ENCODE measurements around the gene CCNY.

The CCNY gene

DNA sequence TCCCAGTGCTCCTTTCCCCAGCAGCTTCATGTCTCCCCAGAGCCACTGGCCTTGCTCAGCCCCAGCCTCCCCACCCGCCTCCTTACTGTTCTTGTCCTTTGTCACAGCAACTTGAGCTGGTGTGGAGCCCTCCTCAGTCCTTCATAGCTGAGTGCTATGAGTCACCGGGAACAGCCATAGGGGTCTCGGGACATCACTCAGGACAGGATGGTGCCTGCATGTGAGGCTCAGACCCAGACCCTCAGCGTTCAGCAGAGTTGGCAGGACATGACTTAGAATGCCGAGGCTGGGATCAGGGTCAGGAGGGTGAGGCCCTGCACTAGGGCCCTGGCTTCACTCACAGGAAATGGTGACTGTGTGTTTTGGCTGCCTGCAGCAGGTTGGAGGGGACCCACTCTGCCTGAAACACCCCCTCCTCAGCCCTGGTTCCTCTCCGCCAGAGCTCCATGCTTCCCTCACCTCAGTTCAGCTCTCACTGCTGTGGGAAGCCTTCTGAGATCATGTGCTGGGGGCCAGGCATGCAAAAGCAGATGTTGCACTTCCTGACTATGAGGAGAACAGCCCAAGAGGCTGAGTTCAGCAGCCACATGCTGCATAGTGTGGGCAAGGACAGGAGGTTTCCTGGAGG lies 228.1 kb downstream of the CCNY start:
- DNase-seq (ENCODE audit: extremely low spot score, insufficient read length, low read depth) (no peak), FAIRE-seq (no peak)

DNA sequence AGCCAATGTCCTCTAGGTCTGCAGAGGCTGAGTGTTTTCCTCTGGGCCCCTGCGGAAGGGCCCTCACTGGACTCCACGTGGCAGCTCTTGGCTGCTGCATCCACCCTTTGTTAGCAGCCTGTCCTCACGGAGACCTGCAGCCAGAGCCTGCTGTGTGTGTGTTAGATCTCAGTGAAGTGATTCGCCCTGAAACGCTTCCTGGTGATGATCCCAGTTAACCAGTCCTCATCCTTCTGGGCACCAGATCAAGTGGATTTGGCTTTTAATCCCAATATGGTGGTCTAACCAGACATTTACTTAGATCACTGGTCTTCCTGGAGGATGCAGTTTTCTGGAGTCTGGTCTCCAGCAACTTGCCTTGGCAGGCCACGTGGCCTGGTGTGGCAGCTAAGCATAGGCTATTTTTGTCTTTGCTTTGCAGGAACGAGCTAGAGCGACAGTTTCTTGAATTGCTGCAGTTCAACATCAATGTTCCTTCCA lies 229.3 kb downstream of the CCNY start:
- DNase-seq (ENCODE audit: extremely low spot score, insufficient read length, low read depth) (no peak), FAIRE-seq (no peak)

DNA sequence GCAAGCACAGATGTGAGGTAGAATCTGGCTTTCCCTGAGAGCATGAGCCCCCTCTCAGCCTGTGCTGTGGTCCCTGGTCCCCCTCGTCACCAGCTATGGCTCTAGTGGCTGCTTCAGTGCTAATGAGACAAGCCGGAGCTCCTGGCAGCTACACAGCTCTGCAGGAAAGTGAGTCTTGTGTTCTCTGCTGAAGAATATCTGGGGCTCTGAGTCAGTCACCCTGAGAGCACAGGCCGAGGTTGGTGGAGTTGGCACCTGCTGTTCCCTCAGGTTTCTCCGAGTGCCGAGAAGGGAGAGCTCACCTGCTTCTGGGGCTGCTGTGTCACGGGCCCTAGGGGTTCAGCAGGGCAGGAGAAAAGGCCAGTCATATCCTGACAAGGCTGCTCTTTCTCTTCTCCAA lies 231.6 kb downstream of the CCNY start:
- FAIRE-seq = no peak
- no peak for DNase-seq (ENCODE audit: extremely low spot score, insufficient read length, low read depth)

DNA sequence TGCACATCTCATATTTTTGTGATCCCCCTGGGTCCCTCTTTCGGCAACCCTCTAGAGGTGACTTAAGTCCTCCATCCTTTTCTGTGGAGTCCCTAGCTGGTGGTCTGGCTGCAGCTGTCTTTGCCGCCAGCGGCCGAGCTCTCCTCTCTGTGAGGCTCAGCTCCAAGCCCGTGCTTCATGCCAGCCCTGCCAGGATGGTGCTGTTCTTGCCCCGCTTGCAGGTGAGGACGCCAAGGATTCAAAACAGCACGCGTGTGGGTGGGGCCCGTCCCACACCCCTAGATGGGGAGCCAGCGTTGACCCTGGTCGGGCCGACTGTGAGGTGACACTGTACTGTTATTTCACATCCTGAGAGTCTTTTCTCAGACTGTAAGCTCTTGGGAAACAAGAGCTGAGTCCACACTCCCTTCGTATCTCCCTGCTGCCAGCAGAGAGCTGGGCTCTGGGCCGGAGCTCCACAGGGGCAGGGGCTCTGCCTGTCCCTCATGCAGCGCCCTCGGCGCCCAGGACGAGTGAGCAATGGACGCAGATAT lies 232.2 kb downstream of the CCNY start:
- FAIRE-seq (no peak), DNase-seq (ENCODE audit: extremely low spot score, insufficient read length, low read depth) (no peak)

DNA sequence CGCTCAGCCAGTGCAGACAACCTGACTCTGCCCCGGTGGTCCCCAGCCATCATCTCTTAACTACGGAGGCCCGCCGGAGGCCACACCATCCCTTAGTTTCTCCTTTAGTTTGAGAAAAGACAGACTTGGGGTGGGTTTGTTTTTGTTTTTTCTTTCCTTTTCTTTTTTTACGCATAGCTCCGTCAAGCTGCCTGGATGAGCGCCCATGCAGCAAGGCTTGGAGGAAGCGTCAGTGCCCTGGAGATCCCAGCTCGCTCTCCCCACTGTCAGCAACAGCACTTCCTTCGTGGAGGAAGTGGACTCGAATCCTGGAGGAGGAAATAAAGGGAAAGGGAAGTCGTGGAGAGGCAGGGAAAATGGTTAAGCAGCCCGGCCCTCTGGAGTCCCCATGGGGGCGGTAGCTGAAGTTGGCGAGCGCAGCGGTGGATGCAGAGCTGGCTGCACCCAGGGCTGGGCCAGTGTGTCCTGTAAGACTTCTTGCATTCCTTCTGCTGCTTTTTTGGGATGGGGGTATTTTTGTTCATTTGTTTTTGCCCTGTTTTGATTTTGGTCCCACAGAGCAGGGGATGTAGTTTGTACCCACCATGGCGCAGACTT lies 232.9 kb downstream of the CCNY start:
- FAIRE-seq (no peak), DNase-seq (ENCODE audit: extremely low spot score, insufficient read length, low read depth) (no peak)

DNA sequence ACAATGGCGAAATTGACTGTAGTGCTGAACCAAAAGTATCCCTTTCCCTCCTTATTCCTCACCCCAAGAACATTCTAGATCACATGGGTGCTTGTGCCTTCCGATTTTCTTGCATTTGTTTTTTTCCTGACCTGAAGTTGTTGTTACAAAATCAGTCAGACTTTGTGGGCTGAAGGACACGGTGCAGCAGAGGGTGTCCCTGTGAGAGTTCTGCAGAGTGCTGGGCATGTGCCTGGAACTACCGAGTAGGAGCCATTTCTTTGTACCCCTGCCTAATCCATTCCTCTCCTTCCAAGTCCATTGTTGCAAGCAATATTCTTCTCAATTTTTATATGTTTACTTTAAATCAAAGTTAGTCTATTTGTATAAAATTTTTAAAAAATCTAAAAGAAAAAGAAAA lies 233.5 kb downstream of the CCNY start:
- FAIRE-seq = no peak
- no peak for DNase-seq (ENCODE audit: extremely low spot score, insufficient read length, low read depth)

DNA sequence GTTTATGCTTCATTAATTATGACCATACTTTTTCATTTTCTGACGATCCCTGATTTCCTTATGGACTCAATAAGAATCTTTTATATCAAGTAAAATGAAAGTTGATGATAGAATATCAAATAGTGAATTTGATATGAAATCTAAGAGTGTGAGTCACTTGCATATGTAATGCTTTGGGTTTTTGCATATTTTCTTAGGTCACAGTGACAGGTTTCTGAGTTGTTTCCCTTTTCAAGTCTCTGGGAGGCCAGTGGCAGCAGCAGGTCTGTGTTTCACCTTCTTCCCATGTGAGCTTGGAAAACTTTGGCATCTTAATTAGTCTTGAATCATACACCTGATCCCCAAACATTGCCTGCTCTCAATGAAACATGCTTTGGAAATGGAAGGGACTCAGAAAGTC lies 234.1 kb downstream of the CCNY start:
- no peak for FAIRE-seq
- DNase-seq (ENCODE audit: extremely low spot score, insufficient read length, low read depth) = no peak

DNA sequence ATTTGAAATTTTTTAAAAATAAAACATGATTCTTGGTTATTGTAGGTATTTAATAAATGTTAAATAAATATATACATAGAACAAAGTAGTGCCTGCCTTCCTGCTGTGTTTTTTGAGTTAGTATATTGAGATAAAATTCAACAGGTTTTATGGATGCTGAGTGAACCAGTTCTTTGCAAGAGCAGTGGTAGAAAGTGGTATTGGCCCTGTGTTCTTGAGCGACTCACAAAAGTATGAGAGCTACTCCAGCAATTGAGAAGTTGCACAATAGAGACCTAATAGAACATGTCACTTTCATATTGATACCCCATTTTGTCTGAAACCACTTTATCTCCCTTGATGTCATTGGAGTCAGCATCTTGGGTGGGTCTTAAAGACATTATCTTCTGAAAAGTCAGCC lies 236.3 kb downstream of the CCNY start:
- no peak for DNase-seq (ENCODE audit: extremely low spot score, insufficient read length, low read depth)
- FAIRE-seq = no peak

DNA sequence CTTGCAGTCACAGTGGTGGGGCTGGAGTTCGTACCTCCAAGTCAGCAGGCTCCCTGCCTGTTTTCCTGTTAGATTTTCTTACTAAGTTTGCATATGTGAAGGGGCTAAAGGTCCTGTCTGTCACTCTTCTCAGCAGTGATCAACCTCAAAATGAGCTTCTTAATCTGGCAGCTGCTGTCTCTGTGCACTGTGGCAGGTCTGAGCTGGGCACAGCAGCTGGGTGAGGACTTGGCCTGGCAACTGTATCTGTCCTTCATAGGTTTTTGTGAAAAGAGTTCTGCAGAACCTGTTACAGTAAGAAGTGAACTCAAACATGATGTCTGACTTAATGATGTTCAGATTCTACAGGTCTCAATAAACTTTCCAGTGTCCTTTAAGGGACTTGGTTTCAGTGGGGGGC lies 237.5 kb downstream of the CCNY start:
- DNase-seq (ENCODE audit: extremely low spot score, insufficient read length, low read depth) = no peak
- FAIRE-seq = no peak

DNA sequence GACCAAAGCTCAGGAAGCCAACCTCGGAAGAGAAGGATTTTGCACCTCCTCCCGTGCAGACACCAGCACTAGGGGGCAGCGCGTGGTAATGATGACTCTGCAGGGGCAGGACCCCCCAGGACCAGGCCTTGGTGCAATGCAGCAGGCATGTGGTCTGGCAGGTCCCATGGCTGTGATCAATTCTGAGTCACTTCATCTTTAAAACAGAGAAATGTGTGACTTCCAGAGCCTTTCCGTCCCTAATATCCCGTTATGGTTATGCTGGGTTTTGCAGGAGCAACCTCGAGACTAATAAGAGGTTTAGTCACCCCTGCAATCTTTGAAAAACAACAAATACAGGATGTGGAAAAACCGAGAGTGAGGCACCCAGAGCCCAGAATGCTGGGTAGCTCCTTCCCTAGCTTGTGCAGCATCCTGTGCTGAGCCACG lies 238.6 kb downstream of the CCNY start:
- no peak for FAIRE-seq

DNA sequence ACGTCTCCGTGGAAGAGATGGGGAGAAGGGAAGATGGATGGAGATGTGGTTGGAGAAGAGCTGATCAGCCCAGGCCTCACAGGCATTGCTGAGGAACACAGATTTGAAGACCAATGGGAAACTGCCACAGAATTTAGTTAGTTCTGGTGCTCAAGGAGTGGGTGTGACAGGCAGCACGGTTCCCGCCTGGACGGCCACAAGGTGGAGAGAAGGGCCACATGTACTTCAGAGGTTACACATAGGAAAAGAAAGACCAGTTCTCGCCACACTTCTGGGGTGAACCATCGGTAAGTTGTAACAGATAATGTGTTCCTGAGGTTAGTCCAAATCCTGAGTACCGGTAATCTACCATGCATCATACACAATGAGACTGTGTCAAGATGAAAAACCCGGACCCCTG lies 239.3 kb downstream of the CCNY start:
- FAIRE-seq = no peak
- no peak for DNase-seq (ENCODE audit: extremely low spot score, insufficient read length, low read depth)

More for the DNA sequence above, 238.6 kb downstream of the CCNY start:
- DNase-seq (ENCODE audit: extremely low spot score, insufficient read length, low read depth) = no peak

DNA sequence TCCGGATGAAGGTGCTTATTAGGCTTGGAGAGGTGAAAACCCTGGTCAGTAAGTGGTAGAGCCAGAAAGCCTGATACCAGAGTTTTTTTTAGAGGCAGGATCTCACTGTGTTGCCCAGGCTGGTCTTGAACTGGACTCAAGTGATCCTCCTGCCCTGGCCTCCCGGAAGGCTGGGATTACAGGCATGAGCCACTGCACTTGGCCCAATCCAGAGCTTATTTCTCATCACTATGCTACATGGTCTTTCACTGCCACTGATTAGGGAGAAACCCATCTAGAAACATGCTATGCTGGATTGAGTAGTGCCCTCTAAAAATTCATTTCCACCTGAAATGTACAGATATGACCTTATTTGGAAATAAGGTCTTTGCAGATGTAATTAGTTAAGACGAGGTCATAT lies 240.4 kb downstream of the CCNY start:
- FAIRE-seq = no peak
- DNase-seq (ENCODE audit: extremely low spot score, insufficient read length, low read depth) = no peak

DNA sequence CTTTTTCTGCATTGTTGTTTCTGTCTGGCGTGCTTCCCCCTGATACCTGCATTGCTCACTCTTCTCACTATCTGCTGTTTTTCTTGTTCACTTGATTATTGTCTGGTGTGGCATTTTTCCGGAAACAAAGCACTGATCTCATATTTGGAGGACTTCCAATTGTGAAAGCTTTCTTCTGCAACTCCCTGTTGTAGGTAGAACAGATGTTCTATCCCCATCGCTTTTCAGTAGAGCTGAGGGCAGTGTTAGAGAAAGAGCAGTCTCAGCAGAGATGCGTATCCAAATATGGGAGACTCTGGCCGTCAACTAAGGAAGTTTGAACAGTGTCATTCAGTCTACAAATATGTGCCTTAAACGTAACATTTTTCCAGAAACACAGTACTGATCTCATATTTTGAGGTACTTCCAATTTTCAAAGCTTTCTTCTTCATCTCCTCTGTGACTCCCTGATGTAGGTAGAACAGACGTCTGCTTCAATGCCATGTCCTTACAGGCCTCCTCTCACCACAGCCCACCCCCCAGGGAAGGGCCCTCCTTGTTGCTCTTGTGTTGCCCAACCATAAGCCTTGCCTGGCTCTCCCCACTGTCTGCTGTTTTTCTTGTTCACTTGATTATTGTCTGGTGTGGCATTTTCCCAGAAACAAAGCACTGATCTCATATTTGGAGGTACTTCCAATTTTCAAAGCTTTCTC lies 241.8 kb downstream of the CCNY start:
- DNase-seq (ENCODE audit: extremely low spot score, insufficient read length, low read depth) = no peak
- FAIRE-seq = no peak

DNA sequence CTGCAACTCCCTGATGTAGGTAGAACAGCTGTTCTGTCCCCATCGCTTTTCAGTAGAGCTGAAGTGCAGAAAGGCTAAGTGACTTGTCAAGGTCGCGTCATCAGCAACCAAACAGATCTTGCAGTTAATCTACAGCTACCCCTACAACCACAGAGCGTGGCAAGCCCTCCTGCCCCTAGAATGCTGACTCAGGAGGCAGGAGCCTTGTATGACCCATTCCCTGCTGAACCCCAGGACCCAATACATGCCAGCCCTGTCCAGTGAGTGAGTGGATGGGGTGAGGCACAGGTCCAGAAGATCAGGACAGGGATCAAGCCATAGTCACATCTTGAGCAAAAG lies 242.3 kb downstream of the CCNY start:
- DNase-seq (ENCODE audit: extremely low spot score, insufficient read length, low read depth) = no peak
- FAIRE-seq = no peak

DNA sequence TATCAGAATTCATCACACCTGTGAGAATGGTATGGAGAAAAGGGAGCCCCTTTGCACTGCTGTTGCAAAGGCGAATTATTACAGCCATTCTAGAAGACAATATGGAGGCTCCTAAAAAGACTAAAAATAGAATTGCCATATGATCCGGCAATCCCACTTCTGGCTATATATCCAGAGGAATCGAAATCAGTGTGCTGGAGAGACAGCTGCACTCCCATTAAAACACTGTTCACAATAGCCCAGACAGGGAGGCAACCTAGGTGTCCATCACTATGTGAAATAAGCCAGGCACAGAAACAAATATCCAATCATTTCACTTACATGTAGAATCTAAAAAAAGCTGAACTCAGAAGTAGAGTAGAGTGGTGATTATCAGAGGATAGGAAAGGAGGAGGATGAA lies 242.8 kb downstream of the CCNY start:
- FAIRE-seq (no peak), DNase-seq (ENCODE audit: extremely low spot score, insufficient read length, low read depth) (no peak)

DNA sequence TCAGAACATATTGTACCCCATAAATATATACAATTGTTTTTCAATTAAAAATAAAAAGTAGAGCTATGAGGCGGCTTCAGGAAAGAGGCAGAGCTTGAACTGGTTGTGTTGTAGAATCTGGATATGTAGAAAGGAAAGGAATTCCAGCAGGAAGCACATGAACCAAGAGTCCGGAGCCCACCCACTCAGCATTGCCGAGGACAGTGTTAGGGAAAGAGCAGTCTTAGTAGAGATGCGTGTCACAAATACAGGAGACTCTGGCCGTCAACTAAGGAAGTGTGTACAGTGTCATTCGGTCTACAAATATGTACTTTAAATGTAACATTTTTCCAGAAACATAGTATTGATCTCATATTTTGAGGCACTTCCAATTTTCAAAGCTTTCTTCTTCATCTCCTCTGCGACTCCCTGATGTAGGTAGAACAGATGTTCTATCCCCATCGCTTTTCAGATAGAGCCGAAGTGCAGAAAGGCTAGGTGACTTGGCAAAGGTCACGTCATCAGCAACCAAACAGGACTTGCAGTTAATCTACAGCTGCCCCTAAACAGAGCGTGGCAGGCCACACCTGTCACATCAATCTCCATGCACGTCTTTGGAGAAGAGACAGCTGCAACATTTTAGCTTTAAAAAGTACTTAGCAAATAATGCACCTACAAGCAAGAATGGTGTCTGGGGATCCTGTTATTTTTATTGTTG lies 243.6 kb downstream of the CCNY start:
- no peak for FAIRE-seq
- DNase-seq (ENCODE audit: extremely low spot score, insufficient read length, low read depth) = no peak

DNA sequence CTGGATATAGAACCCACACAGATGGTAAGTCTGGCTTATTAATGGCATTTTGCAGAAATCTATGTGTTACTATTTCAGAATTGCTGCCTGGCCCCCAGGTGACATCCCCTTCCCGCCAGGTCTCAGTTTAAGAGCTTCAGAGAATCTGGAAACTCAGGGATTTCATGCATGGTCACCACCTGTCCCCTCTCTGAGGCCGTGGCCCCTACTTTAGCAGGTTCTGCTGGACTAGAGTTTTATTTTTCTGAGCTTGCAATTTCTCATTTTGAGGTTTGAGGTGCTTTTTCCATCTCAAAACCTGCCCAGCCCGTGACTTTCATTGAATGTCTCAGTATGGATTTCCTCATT lies 244.1 kb downstream of the CCNY start:
- no peak for FAIRE-seq
- no peak for DNase-seq (ENCODE audit: extremely low spot score, insufficient read length, low read depth)

DNA sequence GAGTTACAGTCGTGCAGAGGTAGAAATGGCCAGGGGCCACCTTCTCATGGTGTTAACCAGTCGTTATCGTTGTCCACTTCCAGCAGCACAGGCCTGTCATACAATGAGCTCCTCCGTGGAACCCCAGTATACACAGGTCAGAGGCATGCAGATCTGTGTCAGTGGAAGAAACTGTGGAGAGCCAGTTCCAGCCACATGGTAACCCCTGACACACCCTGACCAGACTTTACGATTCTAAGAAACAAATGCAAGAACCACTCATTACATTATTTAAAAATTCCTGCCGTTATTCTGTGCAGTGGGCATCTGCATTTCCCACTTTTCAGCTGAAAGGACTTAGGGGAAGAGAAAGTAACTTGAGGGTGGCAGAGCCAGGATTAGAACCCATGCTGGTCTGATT lies 245.3 kb downstream of the CCNY start:
- DNase-seq (ENCODE audit: extremely low spot score, insufficient read length, low read depth) (no peak), FAIRE-seq (no peak)

DNA sequence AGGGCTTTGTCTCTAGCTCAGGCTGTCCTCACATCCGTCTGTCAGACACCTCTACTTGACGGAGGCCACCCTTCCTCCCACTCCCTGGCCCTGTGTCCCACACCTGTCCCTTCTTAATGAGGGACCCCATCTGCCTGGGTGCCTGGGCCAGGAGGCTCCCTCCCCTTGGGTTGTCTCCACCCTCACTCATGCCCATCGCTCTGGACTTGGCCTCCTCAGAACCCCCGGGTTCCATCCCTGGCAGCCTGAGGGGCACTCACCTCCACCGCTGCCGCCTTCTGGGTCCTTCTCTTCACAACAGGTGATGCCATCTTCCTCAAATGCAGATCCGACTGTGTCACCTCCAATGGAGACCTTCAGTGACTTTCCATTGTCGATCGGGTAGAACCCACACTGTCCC lies 248.6 kb downstream of the CCNY start:
- no peak for FAIRE-seq
- DNase-seq (ENCODE audit: extremely low spot score, insufficient read length, low read depth) = no peak

DNA sequence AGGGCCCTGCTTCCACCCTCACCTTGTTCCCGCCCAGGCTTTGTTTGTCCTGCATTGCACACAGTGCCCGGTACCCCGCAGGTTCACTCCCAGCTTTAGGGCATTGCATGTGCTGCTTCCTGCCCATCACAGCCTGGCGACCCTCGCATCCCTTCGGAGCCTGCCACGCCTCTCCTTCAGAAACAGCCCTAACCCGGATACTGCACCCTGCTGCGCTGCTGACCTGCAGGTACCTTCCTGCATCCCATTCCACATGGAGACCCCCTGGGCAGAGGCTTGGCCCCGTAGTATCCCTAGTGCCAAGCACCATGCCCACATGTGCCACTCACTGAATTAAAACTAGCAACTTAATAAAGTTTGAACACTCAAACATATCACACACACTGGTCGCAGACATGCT lies 249.0 kb downstream of the CCNY start:
- FAIRE-seq = no peak
- DNase-seq (ENCODE audit: extremely low spot score, insufficient read length, low read depth) = no peak

DNA sequence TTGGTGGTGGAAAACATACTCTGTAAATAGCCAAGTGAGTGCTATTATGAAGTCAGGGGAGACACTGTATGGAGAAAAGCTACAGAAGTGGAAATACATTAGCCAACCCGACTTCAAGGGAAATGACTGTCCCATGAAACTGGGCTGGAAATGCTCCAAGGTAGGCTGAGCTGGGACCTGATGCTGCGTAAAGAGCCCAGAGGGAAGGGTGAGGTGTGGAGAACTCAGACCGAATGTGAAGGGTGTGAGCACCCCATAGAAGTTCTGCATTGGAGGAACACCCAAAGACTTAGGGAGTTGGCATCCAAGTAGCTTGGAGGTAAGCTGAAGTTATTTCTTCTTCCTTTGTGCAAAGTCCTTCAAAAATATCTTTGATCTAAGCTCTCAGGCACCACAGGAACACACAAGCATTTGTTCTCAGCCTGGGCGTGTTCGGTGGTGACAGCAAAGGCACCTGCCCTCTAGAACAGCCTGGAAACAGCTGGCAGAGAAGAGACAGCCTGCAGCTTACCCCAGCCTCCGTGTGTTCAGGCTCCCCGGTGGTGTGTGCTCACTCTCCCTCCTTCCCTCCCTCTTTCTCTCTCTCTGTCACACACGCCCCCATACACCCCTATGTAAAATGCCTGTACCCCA lies 249.7 kb downstream of the CCNY start:
- no peak for DNase-seq (ENCODE audit: extremely low spot score, insufficient read length, low read depth)
- FAIRE-seq = no peak

Measured in GM18507 (cell line).